ENCODE measurements around the gene HECTD1.

DNA sequence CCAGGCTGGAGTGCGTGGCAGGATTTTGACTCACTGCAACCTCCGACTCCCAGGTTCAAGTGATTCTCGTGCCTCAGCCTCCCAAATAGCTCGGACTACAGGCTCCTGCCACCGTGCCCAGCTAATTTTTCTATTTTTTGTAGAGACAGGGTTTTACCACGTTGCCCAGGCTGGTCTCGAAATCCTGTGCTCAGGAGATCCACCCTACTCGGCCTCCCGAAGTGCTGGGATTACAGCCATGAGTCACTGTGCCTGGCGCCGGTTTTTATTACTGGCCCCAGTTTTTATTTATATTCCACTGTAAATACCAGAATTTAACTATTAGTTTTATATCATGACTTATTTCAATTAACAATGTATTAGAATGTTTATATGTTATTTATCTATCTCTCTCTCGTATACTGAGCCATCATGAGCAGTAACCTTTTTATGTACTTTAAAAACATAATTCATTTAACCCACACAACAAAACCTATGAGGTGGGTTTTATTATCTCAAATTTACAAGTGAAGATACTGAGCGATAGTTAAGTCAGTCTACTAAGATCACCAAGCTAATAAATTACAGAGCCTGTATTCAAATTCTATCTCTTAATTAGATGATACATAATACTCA is 47.8 kb downstream of the HECTD1 start:
- TF ChIP-seq CTCF (conservative IDR thresholded peaks at IDR 0.05; ENCODE audit: low read length) (no peak), EZH2phosphoT487 (IDR thresholded peaks at IDR 0.05; ENCODE audit: borderline replicate concordance, low read depth, low read length) (no peak)
